Mesenteric fat pad (tissue), 1 donor: ENCODE measurements around the gene MYL6B. TPM values are rescaled to one million over a fixed set of nuclear protein-coding genes. Genes with fewer than 3 reads are reported as not detected.
A peak's percentile ranks its signal among the peaks of the same experiment; 100 is the strongest.

ENCODE experiments used
- DNase-seq: peaks from one replicate; pipeline ENCODE4 v3.0.0-alpha.2; 2020; ENCODE audit warnings: low spot score
- total RNA-seq: library from RNA; stranded (reverse); fragmentation: NEBNext Ultra II Directional; extraction: Animal tissue kit (Norgen Biotek cat#: 25700); gene quantifications from one replicate; pipeline ENCODE4 v1.2.1, GENCODE V29; 2021
- donor health status: DM: yes; HTN: yes; CAD: no.

Gene MYL6B
- total RNA-seq, 1 donor from 2014 or later: 41.3 TPM

GRCh38 chr12:56121204-56121870 lies 31.1 kb upstream of the MYL6B start:
- no peak for DNase-seq

GRCh38 chr12:56122637-56123036 lies 29.8 kb upstream of the MYL6B start:
- DNase-seq: no peak

GRCh38 chr12:56124133-56124532 lies 28.3 kb upstream of the MYL6B start:
- no peak for DNase-seq

GRCh38 chr12:56126732-56127239 lies 25.6 kb upstream of the MYL6B start:
- no peak for DNase-seq

- no peak for DNase-seq
Observed at GRCh38 chr12:56127485-56127887, 24.9 kb upstream of the MYL6B start.

GRCh38 chr12:56127888-56128669 lies 24.3 kb upstream of the MYL6B start, which contains the start of gene ESYT1:
ESYT1 (plus strand) TSS chr12:56128267; CDS start chr12:56128320, 53 bp downstream.
- peak; percentile 97 for DNase-seq

- DNase-seq: no peak
Observed at GRCh38 chr12:56128670-56129205, 23.6 kb upstream of the MYL6B start.

GRCh38 chr12:56129206-56129941 lies 23.0 kb upstream of the MYL6B start:
- DNase-seq: no peak

- DNase-seq: no peak
Observed at GRCh38 chr12:56129942-56130495, 22.4 kb upstream of the MYL6B start.

GRCh38 chr12:56130876-56131275 lies 21.5 kb upstream of the MYL6B start:
- DNase-seq: no peak

GRCh38 chr12:56134897-56135296 lies 17.5 kb upstream of the MYL6B start:
- DNase-seq: no peak

- no peak for DNase-seq
Observed at GRCh38 chr12:56137853-56138571, 14.4 kb upstream of the MYL6B start.

GRCh38 chr12:56141946-56142784 lies 10.2 kb upstream of the MYL6B start:
- no peak for DNase-seq

GRCh38 chr12:56143217-56143616 lies 9.2 kb upstream of the MYL6B start:
- DNase-seq: no peak

- DNase-seq: no peak
Observed at GRCh38 chr12:56143870-56144269, 8.5 kb upstream of the MYL6B start.

GRCh38 chr12:56145217-56145616 lies 7.2 kb upstream of the MYL6B start:
- DNase-seq: no peak

- no peak for DNase-seq
Observed at GRCh38 chr12:56146492-56147460, 5.6 kb upstream of the MYL6B start.

GRCh38 chr12:56150563-56150962 lies 1.8 kb upstream of the MYL6B start:
- no peak for DNase-seq
